Jurkat, Clone E6-1 (cell line): Measurements from ENCODE around the gene SCFD2.
"Not testable (repeated sequence)": the region's sequence is repeated elsewhere in the genome, so short reads cannot be mapped to it uniquely, and the experiment has no call there.

ENCODE experiments used
- DNase-seq: peaks from one replicate; pipeline ENCODE4 v3.0.0-alpha.2; 2011; ENCODE audit warnings: low read depth, low spot score
- H3K4me3 ChIP-seq: 2 replicates; pipeline ENCODE4 v1.5.1; 2011; ENCODE audit warnings: mild to moderate bottlenecking, low read length, control low read depth, moderate library complexity

SCFD2 gene

DNA sequence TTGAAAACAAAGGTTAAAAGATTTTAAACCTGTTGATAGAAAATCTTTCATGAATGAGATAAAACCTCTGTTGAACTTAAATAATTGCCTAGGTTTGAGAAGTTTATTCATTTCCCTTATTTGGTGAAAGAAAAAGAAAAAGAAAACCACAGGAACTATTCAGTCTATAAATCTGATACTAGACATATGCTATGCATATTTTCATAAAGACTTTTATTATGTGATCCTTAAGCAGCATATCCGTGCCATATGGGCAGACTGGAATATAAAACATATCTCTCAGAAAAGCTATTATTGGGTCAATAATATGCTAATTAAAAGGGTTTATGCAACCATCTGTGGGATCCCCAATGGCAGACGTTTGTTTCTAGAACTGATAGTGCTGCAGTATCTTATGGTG is 325.0 kb downstream of the SCFD2 start:
- H3K4me3 ChIP-seq = no peak overlapping the region
- no peak for DNase-seq

DNA sequence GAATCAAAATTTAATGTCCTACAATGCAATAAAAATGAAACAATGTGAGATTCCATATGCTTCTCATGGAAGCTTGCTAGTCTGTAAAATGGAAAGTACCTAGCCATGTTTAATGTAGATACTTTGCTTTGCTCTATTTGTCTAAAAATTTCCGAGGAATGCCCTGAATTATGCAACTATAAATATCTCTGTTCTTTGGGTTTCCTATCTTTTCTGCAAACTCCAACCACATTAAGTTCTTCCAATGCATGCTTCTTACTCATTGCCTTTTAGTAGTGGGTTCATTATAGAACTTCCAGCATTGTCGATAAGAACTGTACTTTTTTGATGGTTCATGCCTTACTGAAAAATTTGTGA is 325.4 kb downstream of the SCFD2 start:
- H3K4me3 ChIP-seq = no peak overlapping the region
- no peak for DNase-seq

DNA sequence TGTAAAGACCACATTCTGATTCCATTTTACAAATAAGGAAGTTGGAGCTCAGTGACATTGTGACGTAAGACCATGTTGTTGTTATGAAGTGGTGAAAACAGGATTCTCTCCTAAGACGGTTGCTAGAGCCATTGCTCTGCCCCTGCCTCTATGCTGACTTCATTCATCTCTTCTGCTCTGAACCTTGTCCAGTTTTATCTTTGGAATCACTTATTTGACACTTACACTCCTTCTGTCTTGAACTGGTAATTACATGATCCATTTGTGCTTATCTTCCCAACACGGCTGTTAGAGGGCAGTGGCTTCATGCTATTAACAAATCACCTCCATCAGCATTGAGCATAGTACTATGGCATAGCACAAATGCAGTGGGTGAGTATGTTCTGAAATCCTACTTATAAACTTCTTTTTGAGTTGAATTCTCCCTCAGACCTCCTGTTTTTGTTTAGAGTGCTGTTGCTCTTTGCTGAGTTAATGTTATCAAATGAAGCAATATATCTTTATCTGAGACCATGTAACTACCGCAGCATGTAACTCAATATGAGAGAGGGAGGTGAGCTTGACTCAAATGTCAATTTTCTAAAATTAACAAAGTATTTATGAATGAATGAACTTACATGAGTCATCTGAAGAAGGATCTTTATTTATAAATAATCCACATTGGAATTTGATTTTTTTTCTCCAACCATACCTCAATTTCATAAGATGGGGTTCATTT is 326.0 kb downstream of the SCFD2 start:
- no peak for DNase-seq

DNA sequence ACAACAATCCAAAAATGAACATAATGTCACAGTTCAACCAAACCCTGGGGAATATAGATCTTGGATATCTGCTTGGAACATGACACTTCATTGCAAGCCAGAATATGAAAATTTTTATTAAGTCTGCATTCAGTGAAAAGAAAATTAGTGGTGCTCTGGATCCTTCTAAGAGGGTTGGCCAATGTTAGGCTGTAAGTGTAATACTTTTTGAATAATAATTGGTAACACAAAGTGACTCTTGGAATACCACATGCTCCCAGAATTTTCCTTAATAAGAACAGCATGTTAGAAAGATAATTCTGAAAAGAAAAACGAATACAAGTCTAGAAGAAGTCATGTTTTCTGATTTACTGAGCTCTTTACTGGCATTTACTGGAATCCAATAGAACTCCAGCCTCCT is 328.0 kb downstream of the SCFD2 start:
- DNase-seq = no peak

More for the DNA sequence above, 326.0 kb downstream of the SCFD2 start:
- H3K4me3 ChIP-seq = no peak overlapping the region

DNA sequence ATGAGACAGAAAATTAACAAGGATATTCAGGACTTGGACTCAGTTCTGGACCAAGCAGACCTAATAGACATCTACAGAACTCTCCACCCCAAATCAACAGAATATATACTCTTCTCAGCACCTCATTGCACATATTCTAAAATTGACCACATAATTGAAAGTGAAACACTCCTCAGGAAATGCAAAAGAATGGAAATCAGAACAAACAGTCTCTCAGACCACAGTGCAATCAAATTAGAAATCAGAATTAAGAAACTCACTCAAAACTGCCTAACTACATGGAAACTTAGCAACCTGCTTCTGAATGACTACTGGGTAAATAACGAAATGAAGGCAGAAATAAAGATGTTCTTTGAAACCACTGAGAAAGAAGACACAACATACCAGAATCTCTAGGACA is 333.0 kb downstream of the SCFD2 start:
- not testable (repeated sequence) for DNase-seq, H3K4me3 ChIP-seq

More for the DNA sequence above, 328.0 kb downstream of the SCFD2 start:
- H3K4me3 ChIP-seq = no peak overlapping the region

DNA sequence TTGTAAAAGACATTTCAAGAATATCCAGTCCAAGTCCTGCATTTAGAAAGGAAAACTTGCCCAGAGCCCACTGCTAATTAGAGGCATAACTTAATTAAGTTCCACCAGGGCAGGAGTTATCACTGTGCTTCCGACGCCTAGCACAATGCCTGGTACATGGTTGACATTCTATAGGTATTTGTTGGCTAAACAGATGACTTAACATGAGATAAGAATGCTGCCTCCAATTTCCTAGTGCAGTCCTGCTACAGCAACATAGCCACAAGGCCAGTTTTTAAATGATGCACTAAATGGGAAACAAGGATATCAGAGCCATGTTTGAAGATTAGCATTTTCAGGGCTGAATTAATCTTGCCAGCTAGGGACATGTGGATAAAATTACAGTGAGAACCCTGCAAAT is 339.6 kb downstream of the SCFD2 start:
- DNase-seq = no peak
- H3K4me3 ChIP-seq = no peak overlapping the region

DNA sequence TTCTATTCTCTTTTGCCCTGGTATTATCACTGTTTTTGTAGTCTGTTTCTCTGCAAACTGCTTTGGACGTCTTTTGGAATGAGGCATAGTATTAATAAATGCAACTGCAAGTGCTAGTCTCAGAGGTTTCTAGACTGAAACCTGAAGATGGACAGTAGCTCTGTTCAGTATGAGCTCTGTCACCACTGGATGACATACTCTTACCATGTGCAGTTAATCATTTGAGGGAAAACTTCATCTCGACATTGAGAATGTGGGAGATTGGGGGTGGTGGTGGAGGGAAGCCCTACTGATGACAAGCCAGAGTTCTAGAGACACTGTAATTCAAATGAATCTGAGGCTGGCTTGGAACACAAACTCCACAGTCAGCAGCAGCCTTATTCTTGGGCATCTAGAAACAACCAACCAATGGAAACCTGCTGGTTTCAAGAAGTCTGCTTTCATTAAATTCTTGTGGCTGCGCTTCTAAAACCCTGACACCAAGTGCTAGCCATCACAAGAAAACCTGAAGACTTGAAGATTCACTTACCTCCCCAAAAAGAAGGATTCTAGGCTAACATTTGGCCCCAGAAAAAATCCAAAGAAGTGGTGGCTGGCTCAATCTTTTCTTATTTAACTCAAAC is 342.1 kb downstream of the SCFD2 start:
- no peak overlapping the region for H3K4me3 ChIP-seq
- DNase-seq = no peak

DNA sequence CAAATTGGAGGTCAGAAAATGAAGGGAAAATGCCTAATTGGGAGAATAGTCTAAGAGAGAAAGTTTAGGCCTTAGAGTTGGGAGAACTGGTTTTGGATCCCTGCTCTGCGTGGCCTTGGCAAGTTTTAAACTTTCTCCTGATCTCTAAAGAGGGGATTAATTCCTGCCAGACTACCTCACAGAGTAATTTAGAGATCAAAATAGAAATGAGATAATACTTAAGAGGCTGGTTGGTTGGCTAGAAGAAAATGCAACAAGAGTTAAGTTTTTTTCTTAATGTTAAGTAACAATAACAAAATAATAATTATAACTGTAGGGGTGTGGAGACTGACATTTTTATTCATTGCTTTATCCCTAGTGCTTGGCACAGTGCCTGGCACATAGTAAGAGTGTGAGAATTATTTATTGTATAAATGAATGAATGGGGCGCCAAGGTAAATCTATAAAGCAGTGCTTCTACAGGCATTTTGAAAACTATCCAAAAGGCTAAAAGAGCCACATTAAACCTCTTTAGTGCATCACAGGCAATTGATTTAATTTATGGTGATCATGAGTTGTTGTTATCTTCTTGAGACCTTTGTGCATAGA is 343.3 kb downstream of the SCFD2 start:
- no peak overlapping the region for H3K4me3 ChIP-seq
- DNase-seq = no peak

DNA sequence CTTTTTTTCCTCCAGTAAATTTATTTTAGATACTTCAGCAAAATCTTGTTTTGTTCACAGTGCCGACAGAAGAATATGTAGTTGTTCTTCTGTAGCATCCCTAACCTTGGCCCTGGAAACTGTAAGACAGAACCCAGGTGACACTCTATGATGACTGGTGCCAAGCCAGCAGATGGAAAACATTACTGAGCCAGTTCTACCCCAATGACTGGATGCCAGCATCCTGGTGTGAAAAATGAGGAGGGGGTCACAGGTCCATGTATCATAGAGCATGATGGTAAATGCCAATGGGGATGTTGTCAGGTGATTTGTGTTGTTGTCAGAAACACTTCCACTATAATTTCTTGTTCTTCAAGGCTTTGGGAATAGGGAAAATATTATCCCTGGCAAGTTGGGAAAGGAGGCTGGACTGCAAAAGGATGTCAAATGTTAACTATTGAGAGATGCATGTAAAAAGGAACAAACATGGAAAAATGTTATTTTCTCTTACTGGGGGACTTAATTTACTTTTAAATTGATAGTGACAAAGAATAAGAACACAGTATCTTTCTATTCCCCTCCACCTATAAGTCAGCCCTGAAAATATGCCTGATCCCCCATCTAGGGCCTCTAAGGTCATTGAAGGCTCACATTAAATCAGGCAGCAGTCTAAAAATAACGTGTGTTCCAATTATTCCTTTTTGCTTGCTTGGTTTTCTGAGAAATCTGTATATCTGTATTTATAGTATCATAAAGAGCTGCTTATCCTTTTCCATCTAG is 343.9 kb downstream of the SCFD2 start:
- no peak for DNase-seq
- H3K4me3 ChIP-seq = no peak overlapping the region

DNA sequence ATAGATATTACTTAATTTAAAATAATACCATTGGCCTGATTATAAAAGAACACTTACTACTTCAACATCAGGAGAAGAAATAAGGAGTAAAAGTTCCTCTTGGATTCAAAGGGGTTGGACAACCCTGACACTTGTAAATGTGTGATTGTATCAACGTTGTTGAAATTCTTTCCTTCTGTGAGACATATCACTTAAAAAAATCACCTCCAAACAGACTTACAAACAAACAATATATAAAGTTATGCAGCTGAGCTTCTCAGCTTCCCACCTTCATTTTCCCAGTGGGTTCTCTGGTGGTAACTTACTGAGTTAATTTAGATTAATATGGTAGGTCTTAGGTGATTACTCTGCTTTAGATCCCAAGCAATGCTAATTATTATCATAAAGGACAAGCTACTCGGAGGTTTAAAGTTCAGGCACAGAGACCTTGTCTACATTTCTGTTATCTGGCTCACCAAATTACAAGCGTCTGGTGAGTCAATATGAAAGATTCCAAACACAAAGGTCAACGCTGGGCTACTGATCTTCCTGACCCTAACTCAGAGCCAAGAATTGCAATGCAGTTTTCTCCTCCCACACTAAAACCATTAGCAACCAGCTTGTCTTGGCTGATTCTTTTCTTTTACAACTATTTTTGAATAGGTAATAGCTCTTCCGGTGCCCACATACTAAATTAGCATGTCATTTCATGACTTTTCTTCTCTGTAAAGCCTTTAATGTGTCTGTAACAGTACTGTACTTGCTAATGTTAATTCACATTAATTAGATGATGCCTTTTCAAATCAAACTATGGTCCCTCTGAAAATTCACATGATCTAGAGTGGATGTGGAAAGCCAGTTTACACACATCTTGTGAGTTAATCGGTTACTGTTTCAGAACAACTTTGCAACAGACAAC is 346.1 kb downstream of the SCFD2 start:
- DNase-seq = no peak
- H3K4me3 ChIP-seq = no peak overlapping the region

DNA sequence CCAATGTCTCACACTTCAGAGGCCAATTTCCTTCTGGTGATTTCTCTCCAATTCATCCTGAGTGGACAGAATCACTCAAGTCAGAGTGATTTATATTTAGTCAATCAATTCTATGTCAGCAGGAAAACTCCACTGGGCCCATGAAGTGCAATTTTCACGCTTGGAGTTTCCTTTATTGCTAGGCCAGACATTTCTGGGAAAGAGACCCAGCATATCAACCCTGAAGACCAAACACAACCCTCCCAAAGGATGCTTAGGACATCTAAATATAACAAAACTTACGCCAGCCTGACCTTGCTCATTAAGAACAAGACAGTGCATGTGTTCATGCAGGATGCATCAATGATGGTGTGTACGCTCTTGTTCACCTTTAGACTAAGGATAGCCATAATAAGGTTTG is 347.4 kb downstream of the SCFD2 start:
- DNase-seq = no peak
- H3K4me3 ChIP-seq = no peak overlapping the region

DNA sequence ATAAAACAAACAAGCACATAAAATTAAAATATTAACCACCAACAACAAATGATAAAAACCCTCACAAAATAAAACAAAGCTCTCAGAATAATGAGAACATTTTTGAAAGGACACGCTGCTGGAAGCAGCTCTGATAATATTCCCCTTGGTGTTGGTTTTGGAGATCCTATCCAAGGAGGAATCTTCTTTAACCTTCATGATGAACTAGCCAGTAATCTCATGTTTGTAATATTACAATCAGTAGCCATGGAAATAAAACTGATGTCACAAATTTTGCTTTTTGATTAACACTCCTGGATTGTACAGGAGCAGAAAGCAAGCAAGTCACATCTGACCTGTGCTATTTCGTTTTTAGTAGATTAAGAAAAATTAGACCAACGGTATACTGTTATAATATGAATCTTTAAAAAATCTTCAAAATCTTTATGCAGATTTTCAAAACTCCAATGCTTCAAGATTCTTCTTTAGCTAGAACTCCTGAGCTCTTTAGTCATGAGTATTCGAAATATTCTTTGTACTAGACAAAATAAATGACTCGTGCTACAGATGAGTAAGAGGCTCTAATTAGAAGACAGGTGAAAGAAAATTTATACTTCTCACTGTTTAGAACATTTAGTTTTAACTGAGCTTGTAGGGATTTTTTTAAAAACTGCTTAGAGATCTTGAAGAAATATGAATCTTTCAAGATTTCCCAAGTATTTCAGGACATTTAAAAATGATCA is 349.6 kb downstream of the SCFD2 start:
- no peak overlapping the region for H3K4me3 ChIP-seq
- no peak for DNase-seq

DNA sequence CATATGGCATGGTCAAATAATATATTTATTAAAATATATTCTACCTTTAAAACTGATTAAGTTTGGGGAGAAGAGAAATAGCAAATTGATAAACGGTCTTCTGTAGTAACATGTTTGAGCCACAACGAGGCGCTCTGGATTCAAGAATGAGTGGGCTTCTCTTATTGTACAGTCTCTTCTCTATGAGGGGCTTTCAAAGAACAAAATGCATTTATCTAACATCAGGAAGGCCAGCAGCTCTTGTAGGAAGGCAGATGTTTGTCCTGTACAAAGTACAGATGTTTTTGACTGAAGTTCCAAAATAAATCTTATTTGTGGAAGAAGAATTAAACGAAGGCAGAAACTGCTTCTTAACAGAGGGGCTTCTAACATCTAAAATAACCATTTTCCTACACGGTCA is 350.2 kb downstream of the SCFD2 start:
- H3K4me3 ChIP-seq = no peak overlapping the region
- peak; percentile 22 for DNase-seq

DNA sequence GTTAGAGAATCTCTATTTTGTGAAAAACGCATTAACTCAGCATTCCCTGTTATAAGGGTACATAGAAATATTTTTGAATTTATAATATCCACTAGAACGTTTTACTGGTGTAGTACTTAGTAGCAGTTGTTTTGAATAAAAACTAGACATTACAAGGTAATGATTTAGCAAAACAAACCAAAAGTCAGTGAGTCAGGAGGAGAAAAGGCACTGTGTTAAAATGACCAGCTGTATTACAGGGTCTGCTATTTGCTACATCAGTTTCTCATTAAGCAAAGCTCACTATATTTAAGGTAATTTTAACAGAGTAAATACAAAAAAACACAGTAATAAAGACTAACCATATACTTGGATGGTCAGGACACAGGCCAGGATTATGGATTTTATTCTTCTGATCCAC is 351.0 kb downstream of the SCFD2 start:
- DNase-seq = no peak
- H3K4me3 ChIP-seq = no peak overlapping the region

DNA sequence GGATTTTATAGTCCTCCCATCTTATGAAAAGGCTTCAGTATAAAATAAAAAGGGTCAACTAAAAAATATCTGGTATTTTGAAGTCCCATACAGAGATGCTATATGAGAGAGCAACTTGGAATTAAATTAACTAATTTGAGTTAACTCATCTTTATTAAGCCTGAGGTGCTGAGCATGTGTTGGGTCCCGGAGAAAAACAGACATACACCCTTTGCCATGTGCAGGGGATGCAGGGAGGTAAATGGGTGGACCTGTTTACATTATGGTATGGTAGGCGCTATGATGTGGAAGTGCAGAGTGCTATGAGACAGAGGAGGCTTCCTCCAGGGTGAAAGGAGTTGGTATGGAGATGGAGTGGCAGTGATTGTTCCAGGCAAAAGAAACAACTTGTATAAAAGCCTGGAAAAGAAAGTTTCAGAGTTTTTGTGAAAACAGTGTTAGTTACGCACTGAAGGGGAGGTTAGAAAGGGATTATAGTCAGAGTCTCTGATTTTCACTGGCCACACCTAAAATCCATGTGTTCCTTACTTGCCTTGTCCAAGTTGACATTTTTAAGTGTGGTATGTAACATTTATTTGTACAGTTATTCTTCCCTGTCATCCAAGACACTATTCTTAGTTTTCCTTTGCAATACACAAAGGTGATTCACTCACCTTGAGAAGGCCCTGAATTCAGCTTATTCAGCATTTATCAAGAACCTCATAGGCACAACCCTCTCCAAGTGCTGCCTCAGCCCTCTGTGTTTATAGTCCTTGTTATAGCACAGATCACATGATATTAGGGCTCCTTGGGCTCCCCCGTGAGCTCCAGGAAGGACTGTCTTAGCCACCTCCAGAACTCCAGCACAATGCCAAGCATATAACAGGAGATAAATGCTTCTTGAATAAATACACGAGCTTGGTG is 351.7 kb downstream of the SCFD2 start:
- H3K4me3 ChIP-seq = no peak overlapping the region
- no peak for DNase-seq

DNA sequence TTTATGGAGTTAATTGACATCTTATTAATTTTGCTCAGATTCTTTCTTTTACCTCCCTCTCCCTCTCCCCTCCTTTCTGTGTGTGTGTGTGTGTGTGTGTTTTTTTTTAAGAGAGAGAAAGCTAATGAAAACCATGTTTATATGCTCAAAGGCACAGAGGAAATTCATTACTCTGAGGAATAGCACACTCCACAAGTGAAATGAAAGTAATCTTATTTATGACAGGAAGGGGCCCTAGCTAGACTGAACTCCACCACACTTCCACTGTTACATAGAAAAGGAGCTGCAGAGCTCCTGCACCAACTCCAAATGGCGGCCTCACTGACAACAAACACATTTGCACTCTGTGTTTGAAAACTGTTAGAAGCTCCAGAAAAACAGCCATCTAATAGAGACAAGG is 353.1 kb downstream of the SCFD2 start:
- H3K4me3 ChIP-seq = no peak overlapping the region
- peak; percentile 60 for DNase-seq

DNA sequence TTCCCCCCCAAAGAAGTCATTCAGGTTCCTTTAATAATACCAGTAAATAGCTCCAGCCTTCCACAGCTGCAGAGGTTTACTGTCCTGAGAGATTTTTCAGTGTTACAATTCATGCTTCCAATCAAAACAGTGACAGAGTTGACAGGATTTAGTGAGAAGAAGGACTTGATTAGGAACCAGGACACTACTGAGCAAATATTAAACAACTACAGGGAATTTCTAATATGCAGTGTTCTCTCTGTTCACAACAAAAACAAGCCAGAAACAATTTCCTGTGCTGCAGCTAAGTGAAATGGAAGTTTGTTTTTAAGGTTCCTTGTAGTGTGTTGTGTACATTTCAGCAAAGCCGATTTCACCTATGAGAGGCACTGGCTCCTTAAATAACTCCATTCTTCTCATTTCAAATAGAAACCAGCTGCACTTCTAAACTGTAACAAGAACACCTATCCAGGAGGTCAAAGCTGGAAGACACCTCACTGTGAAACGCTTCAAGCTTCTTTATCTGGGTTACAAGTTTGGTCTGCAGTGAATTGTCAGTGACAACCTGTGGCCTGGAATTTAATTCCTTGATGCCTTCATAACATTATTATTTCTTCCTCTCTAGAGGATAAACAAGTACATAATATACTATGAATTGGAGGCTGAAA is 354.5 kb downstream of the SCFD2 start:
- H3K4me3 ChIP-seq = no peak overlapping the region
- DNase-seq = no peak
